Urothelium cell line (cell line): ENCODE measurements around the gene TBC1D3.
"Not testable (repeated sequence)": the region's sequence is repeated elsewhere in the genome, so short reads cannot be mapped to it uniquely, and the experiment has no call there.

Experiments used
- DNase-seq: peaks from one replicate; pipeline ENCODE4 v3.0.0; 2011; ENCODE audit warnings: low spot score, mixed read lengths
- FAIRE-seq: peaks from 2 replicates; lab custom pipeline; 2011; peaks lifted over from hg19 to GRCh38; lab: Jason Lieb, UNC

TBC1D3 gene

DNA sequence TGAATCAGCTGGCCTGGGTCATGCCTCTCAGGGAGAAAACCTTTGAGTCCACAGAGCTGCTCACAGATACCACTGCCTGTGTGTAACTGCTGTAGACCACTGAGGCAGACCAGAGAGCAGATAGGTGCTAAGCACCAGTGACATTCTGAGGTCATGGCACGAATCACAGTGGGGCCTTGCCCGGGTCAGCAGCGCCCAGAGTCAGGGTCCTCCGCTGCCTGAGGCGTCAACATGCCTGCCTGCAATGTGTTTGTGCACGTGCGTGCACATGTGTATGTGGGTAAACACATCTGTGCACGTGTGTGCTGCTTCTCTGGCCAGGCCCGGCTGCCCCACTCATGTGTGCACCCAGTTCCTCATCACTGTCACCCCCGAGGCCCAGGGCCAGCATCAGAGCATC lies at the start of gene TBC1D3:
TBC1D3 (minus strand) TSS at position 101 of the 400 bp plus-strand sequence. CDS start 1,526 bp downstream, outside the sequence.
- not testable (repeated sequence) for FAIRE-seq, DNase-seq

DNA sequence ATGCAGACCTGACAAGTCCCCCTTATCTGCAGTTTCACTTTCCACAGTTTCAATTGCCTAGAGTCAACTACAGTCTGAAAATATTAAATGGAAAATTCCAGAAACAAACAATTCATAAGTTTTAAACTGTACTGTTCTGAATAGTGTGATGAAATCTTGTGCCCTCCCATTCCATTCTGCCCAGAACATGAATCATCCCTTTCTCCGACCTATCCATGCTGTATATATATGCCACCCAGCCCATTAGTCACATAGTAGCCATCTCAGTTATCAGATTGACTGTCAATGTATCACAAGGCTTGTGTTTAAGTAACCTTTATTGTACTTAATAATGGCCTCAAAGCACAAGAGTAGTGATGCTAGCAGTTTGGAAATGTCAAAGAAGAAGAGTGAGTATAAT lies 40.4 kb upstream of the TBC1D3 start:
- not testable (repeated sequence) for FAIRE-seq, DNase-seq

DNA sequence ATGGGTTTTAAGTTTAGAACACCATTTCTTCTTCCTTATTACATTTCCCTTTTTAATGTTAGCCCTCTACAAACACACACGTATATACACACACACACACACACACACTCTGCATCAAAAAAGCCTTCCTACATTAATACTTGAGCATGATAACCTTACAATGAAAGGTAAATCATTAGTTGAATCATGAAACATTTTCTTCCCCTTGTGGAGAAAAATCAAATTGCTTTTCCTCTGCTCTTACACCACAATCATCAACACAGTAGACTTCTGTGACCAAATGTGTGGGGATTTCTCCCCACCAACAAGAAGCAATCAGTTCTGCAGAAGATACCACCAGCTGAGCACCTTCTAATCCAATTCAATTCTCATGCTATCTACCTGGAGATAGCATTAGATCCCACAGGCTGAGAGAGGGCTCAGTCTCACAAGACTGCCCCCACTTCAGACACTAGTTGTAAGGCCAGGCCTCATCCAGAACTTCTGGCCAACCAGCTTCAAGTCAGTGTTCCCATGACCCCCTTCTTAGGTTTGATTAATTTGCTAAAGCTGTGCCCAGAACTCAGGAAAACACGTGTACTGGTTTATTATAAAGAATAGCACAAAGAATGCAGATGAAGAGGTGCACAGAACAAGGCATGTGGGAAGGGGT lies 33.6 kb upstream of the TBC1D3 start:
- DNase-seq, FAIRE-seq: not testable (repeated sequence)

DNA sequence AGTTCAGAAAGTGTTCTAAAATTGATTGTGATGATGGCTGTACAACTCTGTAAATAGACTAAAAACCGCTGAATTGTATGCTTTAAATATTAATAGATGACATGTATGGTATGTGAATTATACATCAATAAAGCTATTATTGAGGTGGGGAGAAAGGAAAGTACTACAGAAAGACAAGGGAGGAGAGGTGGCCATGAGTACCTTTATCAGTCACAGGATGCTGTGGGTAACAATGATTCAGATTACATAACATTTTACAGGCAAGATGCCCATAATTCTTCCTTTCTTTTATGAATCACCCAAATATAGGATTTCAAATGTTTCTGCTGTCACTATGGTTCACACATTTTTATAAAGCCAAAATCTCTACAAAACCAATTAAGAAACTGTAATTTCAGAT lies 28.5 kb upstream of the TBC1D3 start:
- not testable (repeated sequence) for FAIRE-seq, DNase-seq

DNA sequence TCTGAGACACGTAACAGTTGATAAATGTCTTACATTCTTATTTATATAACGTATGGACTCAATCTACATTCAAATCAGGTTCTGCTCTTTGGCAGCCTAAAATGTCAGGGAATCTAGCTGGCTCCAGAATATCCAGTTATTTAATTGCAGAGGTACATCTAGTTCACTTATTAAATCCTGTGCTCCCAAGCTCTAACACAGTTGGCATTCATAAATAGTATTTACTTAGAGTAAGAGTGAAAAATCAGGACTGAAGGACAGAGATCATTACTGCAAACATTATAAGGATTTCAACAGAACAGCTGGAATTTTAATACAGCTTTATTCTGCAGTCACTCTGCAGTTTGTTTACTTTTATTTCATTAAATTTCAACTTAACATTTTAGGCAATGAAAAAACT lies 7.9 kb upstream of the TBC1D3 start:
- not testable (repeated sequence) for FAIRE-seq

DNA sequence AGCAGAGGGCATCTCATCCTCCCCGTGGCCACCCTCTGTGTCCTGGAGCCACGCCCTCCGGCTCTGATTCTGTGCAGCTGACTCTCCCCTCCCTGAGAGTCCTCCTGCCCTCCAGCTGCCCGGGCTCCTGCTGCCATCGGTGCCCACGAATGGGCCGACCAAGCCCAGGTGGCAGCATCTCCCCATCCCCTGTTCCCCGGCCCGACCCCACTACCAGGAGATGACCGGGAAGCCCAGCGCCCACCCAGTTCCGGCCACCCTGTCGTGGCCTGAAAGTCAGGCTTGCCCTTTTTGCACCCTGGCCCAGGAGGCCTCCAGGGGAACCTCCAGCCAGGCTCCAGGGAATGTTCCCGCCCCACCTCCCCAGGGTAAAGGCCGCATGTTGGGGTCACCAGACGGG lies 57.5 kb downstream of the TBC1D3 start:
- not testable (repeated sequence) for DNase-seq, FAIRE-seq

More for the DNA sequence above, 7.9 kb upstream of the TBC1D3 start:
- DNase-seq: not testable (repeated sequence)
